GM21423 (cell line): Measurements from ENCODE around the gene MAN2B2.
"Not testable (repeated sequence)": the region's sequence is repeated elsewhere in the genome, so short reads cannot be mapped to it uniquely, and the experiment has no call there.

Experiments
- ATAC-seq: cut with Tn5 transposase; IDR thresholded peaks from one replicate; pipeline ENCODE4 v1.9.1; 2021; ENCODE audit warnings: mild to moderate bottlenecking, moderate library complexity; ENCODE audit not compliant: unreplicated experiment

The MAN2B2 gene

GRCh38 chr4:6663596-6664393 is 88.8 kb downstream of the MAN2B2 start:
- ATAC-seq: no peak

- no peak for ATAC-seq
Observed at GRCh38 chr4:6665320-6665654, 90.3 kb downstream of the MAN2B2 start.

- ATAC-seq: no peak
Observed at GRCh38 chr4:6668391-6668790, 93.4 kb downstream of the MAN2B2 start.

- ATAC-seq: no peak
Observed at GRCh38 chr4:6671648-6672047, 96.7 kb downstream of the MAN2B2 start.

DNA sequence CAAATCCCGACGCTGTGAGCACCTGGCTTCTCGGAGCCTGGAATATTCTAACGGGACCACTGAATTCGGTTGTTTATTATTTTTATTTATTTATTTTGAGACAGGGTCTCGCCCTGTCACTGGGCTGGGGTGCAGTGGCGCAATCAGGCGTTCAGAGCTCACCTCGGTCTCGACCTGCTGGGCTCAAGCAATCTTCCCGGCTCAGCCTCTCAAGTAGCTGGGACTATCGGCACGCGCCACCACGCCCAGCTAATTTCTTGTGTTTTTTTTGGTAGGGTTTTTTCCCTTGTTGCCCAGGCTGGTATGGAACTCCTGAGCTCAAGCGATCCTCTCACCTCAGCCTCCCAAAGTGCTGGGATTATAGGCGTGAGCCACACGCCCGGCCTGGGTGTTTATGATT is 97.1 kb downstream of the MAN2B2 start:
- no peak for ATAC-seq

GRCh38 chr4:6672541-6673190 is 97.7 kb downstream of the MAN2B2 start:
- not testable (repeated sequence) for ATAC-seq
